Parathyroid adenoma (tissue), 2 donors: ENCODE data around the gene KRT27.

Experiments used
- H2AFZ ChIP-seq: fragments of 300-600 bp; sonication (generic); one replicate; pipeline ENCODE4 v1.7.0; 2017; ENCODE audit warnings: antibody characterized with exemption, mild to moderate bottlenecking
- H3K27ac ChIP-seq: fragments of 300-600 bp; sonication (generic); one replicate; pipeline ENCODE4 v1.7.0; 2017
- H3K27me3 ChIP-seq: fragments of 300-600 bp; sonication (generic); one replicate; pipeline ENCODE4 v1.7.0; 2017; ENCODE audit warnings: low read length; ENCODE audit not compliant: control insufficient read depth, insufficient read depth
- H3K36me3 ChIP-seq: fragments of 300-600 bp; sonication (generic); one replicate; pipeline ENCODE4 v1.7.0; 2017; ENCODE audit warnings: low read length; ENCODE audit not compliant: control insufficient read depth, insufficient read depth
- H3K4me1 ChIP-seq: fragments of 300-600 bp; sonication (generic); one replicate; pipeline ENCODE4 v1.7.0; 2017; ENCODE audit warnings: control low read depth
- H3K4me2 ChIP-seq: fragments of 300-600 bp; sonication (generic); one replicate; pipeline ENCODE4 v1.7.0; 2017; ENCODE audit warnings: low read length
- H3K4me3 ChIP-seq: fragments of 300-600 bp; sonication (generic); one replicate; pipeline ENCODE4 v1.7.0; 2017; ENCODE audit warnings: low read depth, low read length
- H3K79me2 ChIP-seq: fragments of 300-600 bp; sonication (generic); one replicate; pipeline ENCODE4 v1.7.0; 2017; ENCODE audit warnings: control low read depth
- H3K9ac ChIP-seq: fragments of 300-600 bp; sonication (generic); one replicate; pipeline ENCODE4 v1.7.0; 2017; ENCODE audit warnings: mild to moderate bottlenecking
- H3K9me3 ChIP-seq: fragments of 300-600 bp; sonication (generic); one replicate; pipeline ENCODE4 v1.7.0; 2017; ENCODE audit warnings: low read length; ENCODE audit not compliant: control insufficient read depth
- TF ChIP-seq, protein P1 (sequence below): fragments of 300-600 bp; sonication (generic); IDR thresholded peaks from one replicate; pipeline ENCODE4 v1.7.0; 2017; ENCODE audit warnings: antibody characterized with exemption, mild to moderate bottlenecking
- donor health status: primary hyperparathyroidism.

Gene KRT27

DNA sequence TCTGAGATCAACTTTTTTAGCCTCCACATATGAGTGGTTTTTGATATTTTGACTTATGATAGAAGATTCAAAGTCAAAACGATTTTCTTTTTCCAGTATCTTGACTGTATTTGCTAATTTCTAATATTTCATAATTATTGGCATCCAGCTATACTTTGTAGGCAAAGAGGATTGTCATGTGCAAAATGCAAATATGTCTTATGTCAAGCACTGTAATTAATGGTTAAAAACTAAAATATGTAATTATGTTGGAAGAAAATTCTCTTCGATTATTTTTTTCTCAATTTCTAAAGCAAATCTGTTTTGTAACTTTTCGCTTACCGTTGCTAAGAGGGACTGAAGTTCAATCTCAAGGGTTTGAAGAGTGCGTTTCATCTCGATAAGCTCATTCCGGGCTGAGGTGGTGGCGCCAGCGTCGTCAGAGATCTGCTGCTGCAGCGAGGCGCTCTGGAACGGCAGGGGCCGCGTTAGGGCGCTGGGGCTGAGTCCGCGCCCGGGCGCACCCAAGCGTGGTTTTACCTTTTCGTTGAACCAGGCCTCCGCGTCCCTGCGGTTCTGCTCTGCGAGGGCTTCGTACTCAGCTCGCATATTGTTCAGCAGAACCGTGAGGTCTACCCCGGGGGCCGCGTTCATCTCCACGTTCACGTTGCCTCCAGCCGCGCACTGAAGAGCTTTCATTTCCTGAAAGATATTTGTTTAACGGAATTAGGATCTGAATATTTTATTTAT lies 3.0 kb downstream of the KRT27 start:
- H3K4me2 ChIP-seq: no peak overlapping the region
- no peak overlapping the region for H3K4me3 ChIP-seq
- H3K4me1 ChIP-seq: no peaks in the 10 kb centered on the region
- H3K79me2 ChIP-seq: no peaks in the 10 kb centered on the region
- no peak overlapping the region for H3K27ac ChIP-seq
- no peak overlapping the region for H2AFZ ChIP-seq
- H3K36me3 ChIP-seq: no peaks in the 10 kb centered on the region
- no peaks in the 10 kb centered on the region for H3K9me3 ChIP-seq
- H3K9ac ChIP-seq: no peak overlapping the region
- TF ChIP-seq, protein P1, sequence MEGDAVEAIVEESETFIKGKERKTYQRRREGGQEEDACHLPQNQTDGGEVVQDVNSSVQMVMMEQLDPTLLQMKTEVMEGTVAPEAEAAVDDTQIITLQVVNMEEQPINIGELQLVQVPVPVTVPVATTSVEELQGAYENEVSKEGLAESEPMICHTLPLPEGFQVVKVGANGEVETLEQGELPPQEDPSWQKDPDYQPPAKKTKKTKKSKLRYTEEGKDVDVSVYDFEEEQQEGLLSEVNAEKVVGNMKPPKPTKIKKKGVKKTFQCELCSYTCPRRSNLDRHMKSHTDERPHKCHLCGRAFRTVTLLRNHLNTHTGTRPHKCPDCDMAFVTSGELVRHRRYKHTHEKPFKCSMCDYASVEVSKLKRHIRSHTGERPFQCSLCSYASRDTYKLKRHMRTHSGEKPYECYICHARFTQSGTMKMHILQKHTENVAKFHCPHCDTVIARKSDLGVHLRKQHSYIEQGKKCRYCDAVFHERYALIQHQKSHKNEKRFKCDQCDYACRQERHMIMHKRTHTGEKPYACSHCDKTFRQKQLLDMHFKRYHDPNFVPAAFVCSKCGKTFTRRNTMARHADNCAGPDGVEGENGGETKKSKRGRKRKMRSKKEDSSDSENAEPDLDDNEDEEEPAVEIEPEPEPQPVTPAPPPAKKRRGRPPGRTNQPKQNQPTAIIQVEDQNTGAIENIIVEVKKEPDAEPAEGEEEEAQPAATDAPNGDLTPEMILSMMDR: no peak
- no peaks in the 10 kb centered on the region for H3K27me3 ChIP-seq

DNA sequence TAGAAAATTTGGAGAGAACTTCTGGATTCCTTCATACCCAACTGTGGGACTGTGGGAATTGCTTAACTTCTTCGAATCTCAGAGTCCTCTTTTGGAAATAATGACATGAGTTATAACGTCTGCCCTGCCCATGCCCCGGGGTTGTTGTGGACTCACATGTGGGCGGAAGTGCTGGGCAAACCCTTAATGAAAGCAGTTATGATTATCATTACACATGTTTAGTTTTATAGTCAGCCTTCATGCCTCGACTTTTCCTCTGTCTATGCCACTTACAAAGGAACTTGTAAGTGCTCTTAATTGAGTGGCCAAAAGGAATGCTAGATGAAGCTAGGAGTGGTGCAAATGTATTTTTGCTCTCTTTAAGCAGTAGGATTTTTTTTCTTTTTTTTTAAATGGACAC lies 3.9 kb downstream of the KRT27 start:
- no peaks in the 10 kb centered on the region for H3K27me3 ChIP-seq
- H3K4me1 ChIP-seq: no peaks in the 10 kb centered on the region
- TF ChIP-seq, protein P1: no peak
- H3K27ac ChIP-seq: no peak overlapping the region
- no peaks in the 10 kb centered on the region for H3K9me3 ChIP-seq
- H3K4me2 ChIP-seq: no peak overlapping the region
- H3K79me2 ChIP-seq: no peaks in the 10 kb centered on the region
- no peak overlapping the region for H3K4me3 ChIP-seq
- no peak overlapping the region for H2AFZ ChIP-seq
- no peak overlapping the region for H3K9ac ChIP-seq
- H3K36me3 ChIP-seq: no peaks in the 10 kb centered on the region

DNA sequence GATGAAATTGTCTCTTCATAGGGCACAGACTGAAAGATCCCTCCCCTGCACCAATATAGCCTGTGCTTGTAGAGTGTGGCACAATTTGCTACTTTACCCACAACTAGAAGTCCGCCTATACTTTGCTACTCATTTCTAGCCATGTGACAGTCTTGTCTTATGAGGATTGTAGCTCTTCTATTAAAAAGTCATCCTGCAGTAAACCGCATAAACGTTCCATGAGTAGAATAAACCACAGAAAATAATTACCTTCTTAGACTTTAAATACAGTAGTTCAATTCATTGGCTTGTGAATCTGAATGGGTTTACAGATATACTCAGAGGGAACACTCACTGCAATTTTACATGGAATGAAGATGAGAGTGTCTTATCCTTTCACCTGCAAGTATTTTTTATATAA lies 4.4 kb downstream of the KRT27 start:
- Histone ChIP-seq H3K9me3 (no peaks in the 10 kb centered on the region), H3K4me1 (no peaks in the 10 kb centered on the region), H3K36me3 (no peaks in the 10 kb centered on the region), H3K4me3 (no peak overlapping the region), H3K4me2 (no peak overlapping the region), H2AFZ (no peak overlapping the region), H3K27me3 (no peaks in the 10 kb centered on the region), H3K9ac (no peak overlapping the region), H3K79me2 (no peaks in the 10 kb centered on the region), H3K27ac (no peak overlapping the region)
- TF ChIP-seq, protein P1: no peak

DNA sequence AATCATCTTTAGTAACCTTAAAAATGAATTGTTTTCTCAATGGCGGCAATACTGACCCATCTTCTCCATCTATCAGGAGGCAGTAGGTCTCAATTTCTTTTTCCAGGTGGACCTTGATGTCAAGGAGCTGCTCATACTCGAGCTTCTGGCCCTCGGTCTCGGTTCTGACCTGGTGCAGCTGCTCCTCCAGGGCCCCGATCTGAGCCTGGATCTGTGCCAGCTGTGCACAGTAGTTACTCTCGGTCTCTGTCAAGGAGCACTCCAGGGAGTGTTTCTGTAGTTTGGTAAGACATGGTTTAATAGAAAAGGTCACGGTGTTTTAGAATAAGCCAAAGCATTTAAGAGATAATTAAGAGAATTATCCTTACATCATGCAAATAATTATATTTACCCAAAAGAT lies 4.9 kb downstream of the KRT27 start:
- no peaks in the 10 kb centered on the region for H3K9me3 ChIP-seq
- no peaks in the 10 kb centered on the region for H3K27me3 ChIP-seq
- no peak overlapping the region for H3K4me2 ChIP-seq
- TF ChIP-seq, protein P1: no peak
- H2AFZ ChIP-seq: no peak overlapping the region
- no peaks in the 10 kb centered on the region for H3K79me2 ChIP-seq
- no peaks in the 10 kb centered on the region for H3K4me1 ChIP-seq
- H3K36me3 ChIP-seq: no peaks in the 10 kb centered on the region
- H3K4me3 ChIP-seq: no peak overlapping the region
- no peak overlapping the region for H3K27ac ChIP-seq
- H3K9ac ChIP-seq: no peak overlapping the region

DNA sequence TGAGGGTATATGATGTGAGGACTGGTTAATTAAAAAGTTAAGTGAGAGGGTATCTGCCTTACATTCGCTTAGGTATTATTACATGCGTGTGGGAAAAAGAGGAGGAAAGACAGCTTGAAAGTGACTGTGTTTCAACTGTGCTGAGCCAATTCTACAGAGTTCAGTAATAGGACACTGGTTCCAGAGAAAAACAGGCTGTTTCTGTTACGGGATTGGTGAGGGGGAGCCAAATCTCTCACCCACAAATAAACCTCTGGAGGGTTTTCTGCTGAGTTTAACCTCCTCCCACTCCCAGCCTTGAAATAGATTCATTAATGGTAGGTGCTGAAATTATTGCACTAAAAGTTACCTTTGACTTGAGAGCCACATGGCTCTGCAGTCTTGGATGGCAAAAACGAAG lies 6.4 kb downstream of the KRT27 start:
- no peaks in the 10 kb centered on the region for H3K36me3 ChIP-seq
- H3K27ac ChIP-seq: no peak overlapping the region

More for the DNA sequence above, 6.4 kb downstream of the KRT27 start:
- TF ChIP-seq, protein P1: no peak
- Histone ChIP-seq H3K4me1 (no peaks in the 10 kb centered on the region), H3K9me3 (no peaks in the 10 kb centered on the region), H3K27me3 (no peaks in the 10 kb centered on the region), H3K4me2 (no peak overlapping the region), H3K9ac (no peak overlapping the region), H3K79me2 (no peaks in the 10 kb centered on the region), H2AFZ (no peak overlapping the region), H3K4me3 (no peak overlapping the region)
